ENCODE measurements around the gene MAGI2. TPM values are rescaled to one million over a fixed set of nuclear protein-coding genes. Genes with fewer than 3 reads are reported as not detected.

Gene MAGI2
- total and polyA plus RNA-seq, 2 experiments from 2014 or later = 16.8 to 24.7 TPM

GRCh38 chr7:78357709-78358108 is 1095.8 kb downstream of the MAGI2 start:
- Histone ChIP-seq H3K9me3 (ENCODE audit: low read depth) (no peaks in the 10 kb centered on the region), H3K4me3 (no peak overlapping the region), H3K27ac (no peak overlapping the region), H3K27me3 (no peaks in the 10 kb centered on the region), H3K4me1 (ENCODE audit: low read depth) (no peaks in the 10 kb centered on the region), H3K36me3 (no peaks in the 10 kb centered on the region)
- TF ChIP-seq, protein P1, sequence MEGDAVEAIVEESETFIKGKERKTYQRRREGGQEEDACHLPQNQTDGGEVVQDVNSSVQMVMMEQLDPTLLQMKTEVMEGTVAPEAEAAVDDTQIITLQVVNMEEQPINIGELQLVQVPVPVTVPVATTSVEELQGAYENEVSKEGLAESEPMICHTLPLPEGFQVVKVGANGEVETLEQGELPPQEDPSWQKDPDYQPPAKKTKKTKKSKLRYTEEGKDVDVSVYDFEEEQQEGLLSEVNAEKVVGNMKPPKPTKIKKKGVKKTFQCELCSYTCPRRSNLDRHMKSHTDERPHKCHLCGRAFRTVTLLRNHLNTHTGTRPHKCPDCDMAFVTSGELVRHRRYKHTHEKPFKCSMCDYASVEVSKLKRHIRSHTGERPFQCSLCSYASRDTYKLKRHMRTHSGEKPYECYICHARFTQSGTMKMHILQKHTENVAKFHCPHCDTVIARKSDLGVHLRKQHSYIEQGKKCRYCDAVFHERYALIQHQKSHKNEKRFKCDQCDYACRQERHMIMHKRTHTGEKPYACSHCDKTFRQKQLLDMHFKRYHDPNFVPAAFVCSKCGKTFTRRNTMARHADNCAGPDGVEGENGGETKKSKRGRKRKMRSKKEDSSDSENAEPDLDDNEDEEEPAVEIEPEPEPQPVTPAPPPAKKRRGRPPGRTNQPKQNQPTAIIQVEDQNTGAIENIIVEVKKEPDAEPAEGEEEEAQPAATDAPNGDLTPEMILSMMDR (IDR thresholded peaks at IDR 0.05; ENCODE audit: low read depth, low read length) = no peak
- no peak for DNase-seq (ENCODE audit: low read depth in 1 of 2, low spot score in 1 of 2)

DNA sequence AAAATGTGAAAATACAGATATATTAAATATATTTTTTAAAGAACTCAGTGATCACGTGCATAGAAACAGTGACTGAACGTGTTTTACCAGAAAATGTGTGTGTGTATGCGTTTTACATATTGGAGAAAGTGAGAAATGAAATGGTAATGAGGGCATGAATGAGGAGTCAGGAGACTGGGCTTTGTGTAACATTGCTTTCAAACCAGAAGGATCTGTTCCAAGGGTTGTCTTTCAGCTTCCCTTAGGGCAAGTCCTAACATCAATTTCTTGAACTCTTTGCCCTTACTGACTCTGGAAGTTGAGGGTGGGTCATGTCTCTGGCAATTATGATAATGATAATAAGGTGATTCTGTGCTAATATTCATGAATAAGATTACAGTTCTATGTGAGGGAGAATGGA is 1097.6 kb downstream of the MAGI2 start:
- Histone ChIP-seq H3K27ac (no peak overlapping the region), H3K36me3 (no peaks in the 10 kb centered on the region), H3K4me3 (no peak overlapping the region), H3K27me3 (no peaks in the 10 kb centered on the region), H3K9me3 (ENCODE audit: low read depth) (no peaks in the 10 kb centered on the region), H3K4me1 (ENCODE audit: low read depth) (peaks cover under 1% of the 10 kb centered on the region)
- TF ChIP-seq, protein P1 (IDR thresholded peaks at IDR 0.05; ENCODE audit: low read depth, low read length) = no peak
- DNase-seq (ENCODE audit: low read depth in 1 of 2, low spot score in 1 of 2) = no peak

GRCh38 chr7:78350926-78351325 is 1102.5 kb downstream of the MAGI2 start:
- Histone ChIP-seq H3K4me3 (no peak overlapping the region), H3K9me3 (ENCODE audit: low read depth) (no peaks in the 10 kb centered on the region), H3K27me3 (no peaks in the 10 kb centered on the region), H3K27ac (no peak overlapping the region), H3K36me3 (no peaks in the 10 kb centered on the region), H3K4me1 (ENCODE audit: low read depth) (peaks cover 20% of the 10 kb centered on the region)
- TF ChIP-seq, protein P1 (IDR thresholded peaks at IDR 0.05; ENCODE audit: low read depth, low read length) = no peak
- DNase-seq (ENCODE audit: low read depth in 1 of 2, low spot score in 1 of 2) = no peak

DNA sequence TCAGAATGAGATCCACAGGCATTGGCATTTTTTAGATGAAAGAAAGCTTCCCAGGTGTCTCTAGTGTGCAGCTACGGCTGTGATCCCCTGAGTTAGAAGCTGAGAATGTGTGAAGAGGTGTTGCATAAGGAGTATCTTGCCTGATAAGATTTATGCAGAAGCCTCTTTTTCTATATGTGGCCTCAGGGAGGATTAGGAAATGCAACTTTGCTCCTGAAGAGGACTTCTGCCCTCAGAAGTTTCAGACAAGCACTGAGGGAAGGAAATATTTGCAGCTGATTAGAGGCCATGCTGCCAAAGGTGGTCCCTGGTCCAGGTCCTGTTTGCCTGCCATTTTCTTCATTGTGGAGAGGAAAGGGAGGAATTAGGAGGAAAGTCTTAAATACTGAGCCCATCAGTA is 1103.1 kb downstream of the MAGI2 start:
- no peak for DNase-seq (ENCODE audit: low read depth in 1 of 2, low spot score in 1 of 2)
- no peak overlapping the region for H3K4me3 ChIP-seq
- H3K36me3 ChIP-seq = no peaks in the 10 kb centered on the region
- TF ChIP-seq, protein P1 (IDR thresholded peaks at IDR 0.05; ENCODE audit: low read depth, low read length) = no peak
- H3K4me1 ChIP-seq (ENCODE audit: low read depth) = peaks cover 24% of the 10 kb centered on the region
- H3K9me3 ChIP-seq (ENCODE audit: low read depth) = no peaks in the 10 kb centered on the region
- H3K27me3 ChIP-seq = no peaks in the 10 kb centered on the region
- no peak overlapping the region for H3K27ac ChIP-seq

- peak overlapping the region; percentile 38 for H3K27ac ChIP-seq
- DNase-seq (ENCODE audit: low read depth in 1 of 2, low spot score in 1 of 2) = no peak
- no peak overlapping the region for H3K4me3 ChIP-seq
- H3K36me3 ChIP-seq = no peaks in the 10 kb centered on the region
- H3K27me3 ChIP-seq = no peaks in the 10 kb centered on the region
- TF ChIP-seq, protein P1 (IDR thresholded peaks at IDR 0.05; ENCODE audit: low read depth, low read length) = no peak
- H3K9me3 ChIP-seq (ENCODE audit: low read depth) = no peaks in the 10 kb centered on the region
- peaks cover 31% of the 10 kb centered on the region for H3K4me1 ChIP-seq (ENCODE audit: low read depth)
Observed at GRCh38 chr7:78346827-78347226, 1106.6 kb downstream of the MAGI2 start.

DNA sequence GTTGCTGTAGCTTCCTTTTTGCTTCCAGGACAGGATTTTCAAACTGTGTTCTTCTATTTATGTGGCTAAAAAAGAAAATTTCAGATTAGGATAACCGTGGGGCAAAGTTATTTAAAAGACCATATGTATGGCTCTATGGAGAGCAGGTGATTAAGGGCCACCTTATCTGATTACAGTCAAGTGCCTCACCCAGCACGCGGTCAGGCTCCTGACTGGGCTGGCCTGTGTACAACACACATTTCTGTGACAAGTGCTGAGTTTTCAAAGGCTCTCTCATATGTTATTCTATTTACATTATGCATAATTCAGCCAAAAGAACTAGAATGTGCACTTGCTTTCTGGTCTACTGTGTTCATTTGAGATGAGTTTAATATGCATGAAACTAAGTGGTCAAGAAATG is 1107.5 kb downstream of the MAGI2 start:
- H3K4me1 ChIP-seq (ENCODE audit: low read depth) = peaks cover 31% of the 10 kb centered on the region
- TF ChIP-seq, protein P1 (IDR thresholded peaks at IDR 0.05; ENCODE audit: low read depth, low read length) = no peak
- no peaks in the 10 kb centered on the region for H3K36me3 ChIP-seq
- H3K9me3 ChIP-seq (ENCODE audit: low read depth) = no peaks in the 10 kb centered on the region
- H3K27me3 ChIP-seq = no peaks in the 10 kb centered on the region
- peak in 1 of 2 donors; percentile 52 for DNase-seq (ENCODE audit: low read depth in 1 of 2, low spot score in 1 of 2)
- H3K4me3 ChIP-seq = no peak overlapping the region
- peak overlapping the region; percentile 38 for H3K27ac ChIP-seq

Measured in cardiac muscle cell (in vitro differentiated cells and primary cell).